ENCODE measurements around the gene GNAZ.

The GNAZ gene

GRCh38 chr22:23151827-23152226, 81.5 kb downstream of the GNAZ start:
- DNase-seq (ENCODE audit: low read depth in 4 of 4, low spot score in 1 of 4): no peak

GRCh38 chr22:23152238-23153114, 82.2 kb downstream of the GNAZ start:
- DNase-seq (ENCODE audit: low read depth in 4 of 4, low spot score in 1 of 4): no peak

DNA sequence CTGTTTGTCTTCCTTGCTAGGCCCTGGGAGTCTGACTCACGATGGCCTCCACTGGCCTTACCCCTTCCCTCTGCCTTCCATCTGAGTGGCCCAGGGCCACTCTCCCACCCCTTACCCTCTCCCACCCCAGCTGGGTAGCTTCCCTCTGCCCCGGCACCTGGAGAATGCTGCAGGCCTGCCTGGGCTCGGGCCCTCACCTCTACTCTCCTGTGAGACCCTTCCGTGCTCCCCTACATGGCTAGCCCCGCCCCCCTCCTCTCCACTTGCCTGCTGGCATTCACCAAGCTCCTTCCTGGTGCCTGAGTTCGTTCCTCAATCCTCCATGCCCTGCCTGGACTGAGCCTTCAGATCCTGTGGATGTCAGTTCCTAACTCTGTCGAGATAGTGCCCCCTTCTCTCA, 83.7 kb downstream of the GNAZ start:
- DNase-seq (ENCODE audit: low read depth in 4 of 4, low spot score in 1 of 4): no peak

DNA sequence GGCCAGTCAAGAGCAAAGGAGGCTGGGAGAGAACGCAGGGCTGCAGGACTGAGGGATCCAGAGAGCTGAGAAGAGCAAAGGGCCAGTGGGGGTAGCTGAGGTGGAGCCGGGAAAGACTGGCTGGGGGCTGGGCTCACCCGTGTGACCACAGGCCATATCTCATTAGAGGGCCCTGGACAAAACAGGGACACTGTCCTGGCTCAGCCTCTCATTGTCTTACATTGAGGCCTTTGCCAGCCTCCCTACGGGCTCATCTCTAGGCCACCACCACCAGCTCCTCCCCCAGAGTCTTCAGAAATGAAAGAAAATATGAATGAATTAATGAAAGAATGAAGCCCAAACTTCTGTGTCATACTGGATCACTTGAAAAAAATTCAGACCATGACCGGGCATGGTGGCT, 84.1 kb downstream of the GNAZ start:
- DNase-seq (ENCODE audit: low read depth in 4 of 4, low spot score in 1 of 4): no peak

- no peak for DNase-seq (ENCODE audit: low read depth in 4 of 4, low spot score in 1 of 4)
Observed at GRCh38 chr22:23155143-23155542, 84.8 kb downstream of the GNAZ start.

- DNase-seq (ENCODE audit: low read depth in 4 of 4, low spot score in 1 of 4): no peak
Observed at GRCh38 chr22:23155831-23156230, 85.5 kb downstream of the GNAZ start.

DNA sequence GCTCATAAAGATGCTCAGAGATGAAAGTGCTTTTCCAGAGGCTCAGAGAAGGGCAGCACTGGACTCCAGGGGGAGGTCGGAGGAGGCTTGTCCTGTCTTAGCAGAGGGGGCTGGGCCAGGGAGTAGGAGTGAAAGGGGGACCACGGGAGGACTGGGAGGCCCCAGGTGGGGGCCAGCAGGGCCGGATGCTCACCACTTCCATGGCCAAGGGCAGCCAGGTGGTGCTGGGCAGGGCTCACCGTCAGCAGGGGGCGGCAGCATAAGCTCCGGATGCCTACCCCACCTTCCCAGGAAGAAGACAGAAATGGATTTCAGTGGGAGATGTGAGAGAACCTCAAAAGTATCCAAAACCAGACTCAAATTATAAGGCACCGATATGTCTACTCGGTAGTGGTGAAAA, 86.0 kb downstream of the GNAZ start:
- DNase-seq (ENCODE audit: low read depth in 4 of 4, low spot score in 1 of 4): no peak

DNA sequence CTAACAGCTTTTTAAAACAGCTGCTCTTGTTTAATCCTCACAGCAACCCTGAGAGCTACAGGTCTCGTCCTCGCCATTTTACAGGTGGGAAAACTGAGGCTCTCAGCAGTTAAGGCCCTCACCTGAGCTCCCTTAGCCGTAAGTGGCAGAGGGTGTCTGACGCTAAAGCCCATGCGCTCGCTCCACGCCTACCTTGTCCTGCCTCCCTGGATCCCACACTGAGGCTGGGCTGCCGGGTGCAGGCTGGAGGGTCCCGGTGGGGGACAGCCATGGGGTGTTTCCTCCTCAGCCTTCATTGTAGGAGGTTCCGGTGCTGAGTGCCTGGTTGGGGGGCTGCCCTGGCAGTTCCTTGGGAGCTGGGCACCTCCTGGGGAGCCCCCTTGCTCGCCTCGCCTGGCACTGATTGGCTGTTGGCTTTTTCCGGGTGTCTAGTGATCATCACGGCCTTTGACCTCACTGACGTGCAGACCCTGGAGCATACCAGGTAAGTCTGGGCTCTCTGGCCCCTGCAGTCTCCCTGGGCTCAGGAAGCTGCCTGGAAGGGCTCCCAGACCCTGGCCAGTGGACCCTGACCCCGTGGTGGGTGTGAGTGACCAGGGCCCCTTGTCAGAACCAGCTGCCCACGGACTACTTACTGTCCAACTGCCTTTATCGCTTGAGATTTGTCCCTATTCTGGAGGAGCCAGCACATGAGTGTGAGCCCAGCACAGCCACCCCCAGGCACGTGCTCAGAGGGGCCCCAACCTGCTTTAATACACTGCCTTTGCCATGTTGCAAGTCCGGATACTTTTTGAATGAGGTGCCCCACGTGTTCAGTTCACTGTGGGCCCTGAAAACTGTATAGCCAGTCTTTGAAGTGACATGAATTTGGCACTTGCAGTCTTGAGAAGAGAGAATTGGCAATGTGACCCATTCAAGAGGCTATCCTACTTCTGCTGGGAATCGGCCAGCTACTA, 87.5 kb downstream of the GNAZ start:
- DNase-seq (ENCODE audit: low read depth in 4 of 4, low spot score in 1 of 4): no peak

GRCh38 chr22:23158516-23159290, 88.4 kb downstream of the GNAZ start:
- no peak for DNase-seq (ENCODE audit: low read depth in 4 of 4, low spot score in 1 of 4)

DNA sequence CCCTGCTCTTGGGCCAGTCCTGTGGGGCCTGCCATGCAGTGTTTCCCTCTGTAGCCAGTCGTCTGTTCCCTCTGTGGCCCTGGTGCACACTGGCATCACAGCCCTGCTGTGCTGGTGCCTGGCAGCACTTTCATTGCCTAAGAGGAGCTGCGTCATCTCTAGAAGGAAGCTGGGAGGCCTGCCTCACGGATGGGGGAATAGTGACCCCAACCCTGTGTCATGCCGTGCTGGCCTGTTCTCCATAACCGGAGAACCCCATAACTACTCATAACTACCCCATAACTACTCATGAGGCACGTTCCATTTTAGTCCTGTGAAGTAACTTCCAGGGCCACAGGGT, 88.9 kb downstream of the GNAZ start:
- DNase-seq (ENCODE audit: low read depth in 4 of 4, low spot score in 1 of 4): no peak

DNA sequence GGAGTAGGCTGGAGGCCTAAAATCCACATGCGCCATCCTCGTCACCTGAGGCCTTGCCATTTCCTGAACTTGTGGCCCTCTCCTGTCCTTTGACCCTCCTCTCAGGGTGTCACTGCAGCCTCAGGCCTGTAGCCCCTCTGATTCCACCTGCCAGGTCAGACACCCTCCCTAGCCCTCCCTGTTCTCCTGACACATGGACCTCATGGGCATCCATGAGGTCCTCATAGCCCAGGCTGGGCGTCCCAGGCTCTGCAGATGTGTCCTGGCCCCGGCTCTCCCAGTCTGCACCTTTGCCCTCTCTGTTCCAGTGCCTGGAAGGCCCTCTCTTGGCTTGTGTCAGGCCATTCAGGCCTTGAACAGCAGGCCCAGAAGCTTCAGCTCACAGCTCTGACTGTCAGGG, 90.7 kb downstream of the GNAZ start:
- DNase-seq (ENCODE audit: low read depth in 4 of 4, low spot score in 1 of 4): no peak

DNA sequence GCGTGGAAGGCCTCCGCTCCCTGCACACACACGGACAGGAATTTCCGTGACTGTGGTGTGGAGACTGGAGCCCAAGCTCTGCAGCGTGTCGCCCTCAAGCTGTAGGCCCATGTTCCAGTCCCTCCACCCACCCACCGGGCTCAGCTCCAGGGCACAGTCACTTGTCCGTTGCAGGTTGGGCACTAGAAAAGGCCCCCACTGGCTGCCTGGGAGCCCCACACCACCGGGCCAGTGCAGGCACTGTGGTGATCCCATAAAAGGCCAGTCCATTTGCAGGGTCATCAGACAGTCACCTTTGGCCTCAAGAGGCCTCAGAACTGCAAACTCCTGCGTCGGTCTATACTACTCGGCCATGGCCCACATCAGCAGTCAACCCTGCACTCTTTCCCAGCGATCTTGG, 91.3 kb downstream of the GNAZ start:
- DNase-seq (ENCODE audit: low read depth in 4 of 4, low spot score in 1 of 4): no peak

GRCh38 chr22:23163665-23164064, 93.3 kb downstream of the GNAZ start:
- no peak for DNase-seq (ENCODE audit: low read depth in 4 of 4, low spot score in 1 of 4)

DNA sequence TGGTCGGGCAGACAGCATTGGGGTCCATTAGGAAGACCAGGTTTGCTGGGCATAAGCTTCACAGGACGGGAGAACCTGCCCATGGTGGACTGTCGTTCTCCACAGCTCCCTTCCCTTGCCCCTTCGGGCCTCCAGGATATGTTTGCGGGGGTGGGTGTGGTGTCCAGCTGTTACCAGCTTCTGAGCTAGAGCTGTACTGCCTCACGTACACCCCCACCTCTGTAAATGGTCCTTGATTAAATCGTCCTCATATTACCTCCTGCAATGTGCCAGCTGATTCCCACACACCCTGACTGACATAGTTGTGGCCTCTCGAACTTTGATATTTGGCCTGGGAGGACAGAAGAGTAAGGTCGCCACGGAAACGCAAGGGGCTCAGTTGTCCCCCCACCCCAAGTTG, 93.8 kb downstream of the GNAZ start:
- DNase-seq (ENCODE audit: low read depth in 4 of 4, low spot score in 1 of 4): no peak

- DNase-seq (ENCODE audit: low read depth in 4 of 4, low spot score in 1 of 4): no peak
Observed at GRCh38 chr22:23166042-23166831, 95.9 kb downstream of the GNAZ start.

DNA sequence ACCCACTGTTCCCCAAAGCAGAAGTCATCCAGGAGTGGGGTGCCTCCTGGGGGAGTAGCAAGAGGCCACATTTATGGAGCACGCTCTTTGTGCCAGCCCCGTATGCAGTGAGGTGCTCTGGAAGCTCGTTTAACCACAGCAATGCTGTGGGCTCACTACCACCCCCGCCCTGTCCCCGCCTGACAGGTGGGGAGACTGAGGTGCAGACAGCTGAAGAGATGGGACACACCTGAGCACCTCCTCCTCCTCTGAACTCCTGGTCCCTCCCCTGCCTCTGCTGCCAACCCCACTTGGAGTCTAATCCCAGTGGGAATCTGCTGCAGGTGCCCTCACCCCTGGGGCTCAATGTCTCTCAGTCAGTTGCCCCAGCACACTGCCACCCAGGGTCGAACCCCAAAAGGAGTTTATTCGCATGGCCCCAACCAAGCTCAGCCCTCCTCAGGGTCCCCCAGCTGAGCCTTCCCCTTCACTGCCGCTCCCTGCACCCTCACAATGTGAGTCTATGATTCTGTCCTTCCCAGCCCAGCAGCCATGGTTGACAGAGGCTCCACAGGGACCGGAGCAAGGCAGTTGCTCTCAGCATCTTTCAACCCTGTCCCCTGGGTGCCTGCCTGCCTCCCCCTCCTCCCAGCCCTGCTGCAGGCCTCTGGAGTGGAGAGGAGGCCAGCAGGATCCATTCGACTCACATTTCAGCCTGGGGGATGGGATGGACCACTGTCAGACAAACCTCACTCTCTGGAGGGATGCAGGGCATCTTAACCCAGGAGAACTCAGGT, 96.7 kb downstream of the GNAZ start:
- DNase-seq (ENCODE audit: low read depth in 4 of 4, low spot score in 1 of 4): no peak

DNA sequence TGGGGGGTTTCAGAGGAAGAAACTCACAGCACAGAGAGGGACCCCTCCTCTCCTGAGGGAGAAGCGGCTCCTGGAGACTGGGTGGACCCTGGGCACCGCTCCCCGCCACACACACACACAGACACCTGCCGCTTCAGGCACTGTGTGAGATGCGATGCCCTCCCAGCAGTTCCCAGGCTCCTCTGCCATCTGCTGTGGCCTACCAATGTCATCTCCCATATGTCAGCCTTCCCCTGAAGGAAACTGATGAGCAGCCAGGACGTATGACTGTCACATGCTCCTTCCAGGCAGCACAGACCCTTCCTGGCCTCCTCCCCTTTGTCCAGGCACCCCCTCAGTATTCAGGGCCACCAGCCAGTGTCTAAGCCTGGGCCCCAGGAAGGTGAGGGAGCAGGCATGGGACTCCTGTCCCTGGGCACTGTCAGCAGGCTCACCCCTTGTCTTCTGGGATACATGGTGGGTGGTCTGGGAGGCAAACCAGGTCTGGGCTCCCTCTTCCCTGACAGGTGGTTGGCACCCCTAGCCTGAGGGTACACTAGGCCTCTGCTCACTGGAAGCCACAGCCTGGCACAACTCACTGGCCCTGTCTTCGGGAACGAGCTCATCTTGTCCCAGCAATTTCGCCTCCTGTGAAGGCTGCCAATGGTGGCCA, 98.2 kb downstream of the GNAZ start:
- no peak for DNase-seq (ENCODE audit: low read depth in 4 of 4, low spot score in 1 of 4)

DNA sequence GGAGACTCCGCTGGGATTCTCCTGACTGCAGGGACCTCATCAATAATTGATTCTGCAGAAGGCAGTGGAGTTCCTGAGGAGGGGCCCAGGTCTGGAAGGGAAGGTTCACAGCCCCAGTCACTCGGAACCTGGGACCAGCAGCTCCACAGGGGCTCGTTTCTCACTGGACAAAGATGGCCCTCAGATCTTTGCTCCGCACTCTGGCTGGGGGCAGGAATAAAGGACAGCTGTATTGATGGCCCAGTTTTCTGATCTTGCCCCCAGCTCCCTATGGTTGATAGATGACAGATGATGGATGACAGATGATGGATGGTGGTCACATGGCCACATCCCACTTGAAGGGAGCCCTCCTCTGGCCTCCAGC, 98.7 kb downstream of the GNAZ start:
- no peak for DNase-seq (ENCODE audit: low read depth in 4 of 4, low spot score in 1 of 4)

Data from stimulated activated CD4-positive, alpha-beta T cell treated with anti-CD3 and anti-CD28 coated beads, Interleukin-1b, Interleukin-23, amount 100 ng/mL, for 24 hours (primary cell).